ENCODE measurements around the gene HOXA3.
A peak's percentile ranks its signal among the peaks of the same experiment; 100 is the strongest.

HOXA3 gene

DNA sequence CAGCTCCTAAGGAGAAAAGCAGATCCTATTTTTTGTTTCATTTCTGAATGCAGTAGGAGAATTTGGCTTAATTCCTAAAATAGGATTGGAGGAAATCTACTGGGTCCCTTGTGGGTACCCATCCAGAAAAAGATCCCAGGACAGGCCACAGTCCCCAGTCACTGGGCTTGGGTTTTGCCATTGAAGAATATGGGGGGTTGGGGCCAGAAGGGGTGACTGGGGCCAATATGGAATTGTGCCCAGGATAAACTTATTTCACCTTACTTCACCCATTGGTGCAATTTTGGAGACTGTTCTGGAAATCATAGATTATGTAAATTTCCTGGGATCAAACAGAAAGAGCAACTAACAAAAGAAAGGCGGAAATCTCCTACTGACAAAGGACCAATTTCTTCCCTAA lies 13.9 kb downstream of the HOXA3 start:
- Histone ChIP-seq H3K27me3 (peaks cover 21 to 58% (median 39%) of the 10 kb centered on the region in 11 experiments), H4K20me1 (no peaks in the 10 kb centered on the region), H3K9me3 (replicated peaks in 1 of 11) (peaks cover 20 to 48% (median 31%) of the 10 kb centered on the region in 11 experiments), H3K4me1 (peaks cover 23 to 40% (median 32%) of the 10 kb centered on the region in 10 experiments), H3K9ac (no peak overlapping the region), H3K4me3 (no peak overlapping the region), H3K27ac (no peak overlapping the region), H3K36me3 (no peaks in the 10 kb centered on the region), H3K4me2 (no peak overlapping the region)
- TF ChIP-seq Cebpa-rat (IDR thresholded peaks at IDR 0.05): no peak

GRCh38 chr7:27137640-27138315 lies 14.6 kb downstream of the HOXA3 start:
- TF ChIP-seq Cebpa-rat (IDR thresholded peaks at IDR 0.05): no peak
- Histone ChIP-seq H3K4me2 (peak overlapping the region; percentile 33 to 86 (median 52); a peak in 19 of 22 replicates), H4K20me1 (no peaks in the 10 kb centered on the region), H3K27me3 (peaks cover 14 to 51% (median 32%) of the 10 kb centered on the region in 11 experiments), H3K4me1 (peaks cover 23 to 40% (median 32%) of the 10 kb centered on the region in 10 experiments), H3K27ac (no peak overlapping the region), H3K9ac (no peak overlapping the region), H3K36me3 (no peaks in the 10 kb centered on the region), H3K4me3 (no peak overlapping the region), H3K9me3 (replicated peaks in 1 of 11) (peaks cover 13 to 41% (median 27%) of the 10 kb centered on the region in 11 experiments)

DNA sequence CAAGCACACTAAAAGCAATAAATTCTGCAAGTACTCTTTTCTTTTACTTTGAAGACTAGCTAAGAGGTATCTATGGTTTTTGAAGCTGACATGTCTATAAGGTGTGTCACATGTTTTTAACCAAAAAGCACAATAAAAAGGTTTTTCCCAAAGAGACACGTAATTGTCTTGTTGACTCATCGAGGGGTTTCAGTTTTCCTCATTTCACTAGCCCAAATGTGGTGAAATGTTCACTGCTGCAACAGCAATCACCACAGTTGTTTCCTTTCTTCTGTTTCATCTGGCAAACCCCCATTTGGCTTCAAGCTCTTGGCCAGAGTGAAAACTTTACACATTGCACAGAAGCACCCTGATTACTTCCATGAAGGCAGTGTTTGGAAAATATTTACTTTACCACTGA lies 18.0 kb downstream of the HOXA3 start:
- no peak overlapping the region for H3K27ac ChIP-seq
- H3K9ac ChIP-seq: no peak overlapping the region
- peaks cover 20 to 44% (median 36%) of the 10 kb centered on the region in 11 experiments for H3K9me3 ChIP-seq (replicated peaks in 1 of 11)
- TF ChIP-seq Cebpa-rat (IDR thresholded peaks at IDR 0.05): no peak
- H4K20me1 ChIP-seq: no peaks in the 10 kb centered on the region
- no peaks in the 10 kb centered on the region; a peak in 1 of 22 replicates for H3K36me3 ChIP-seq
- H3K4me2 ChIP-seq: peak overlapping the region; percentile 15 to 86 (median 45); a peak in 16 of 22 replicates
- H3K4me1 ChIP-seq: peaks cover 23 to 40% (median 32%) of the 10 kb centered on the region in 10 experiments
- H3K27me3 ChIP-seq: peaks cover 0 to 26% (median 15%) of the 10 kb centered on the region in 11 experiments; a peak in 16 of 22 replicates
- no peak overlapping the region for H3K4me3 ChIP-seq

GRCh38 chr7:27133409-27134231 lies 18.8 kb downstream of the HOXA3 start:
- H3K4me2 ChIP-seq: peak overlapping the region in 3 of 11 experiments; percentile 50 to 86 (median 69); a peak in 1 of 22 replicates
- H3K27ac ChIP-seq: no peak overlapping the region
- H4K20me1 ChIP-seq: no peaks in the 10 kb centered on the region
- H3K4me1 ChIP-seq: peaks cover 23 to 40% (median 32%) of the 10 kb centered on the region in 10 experiments
- TF ChIP-seq Cebpa-rat (IDR thresholded peaks at IDR 0.05): no peak
- H3K9me3 ChIP-seq (replicated peaks in 1 of 11): peaks cover 21 to 44% (median 35%) of the 10 kb centered on the region in 11 experiments
- no peak overlapping the region for H3K4me3 ChIP-seq
- H3K9ac ChIP-seq: no peak overlapping the region
- peaks cover 0 to 26% (median 15%) of the 10 kb centered on the region in 11 experiments; a peak in 16 of 22 replicates for H3K27me3 ChIP-seq
- no peaks in the 10 kb centered on the region; a peak in 1 of 22 replicates for H3K36me3 ChIP-seq

DNA sequence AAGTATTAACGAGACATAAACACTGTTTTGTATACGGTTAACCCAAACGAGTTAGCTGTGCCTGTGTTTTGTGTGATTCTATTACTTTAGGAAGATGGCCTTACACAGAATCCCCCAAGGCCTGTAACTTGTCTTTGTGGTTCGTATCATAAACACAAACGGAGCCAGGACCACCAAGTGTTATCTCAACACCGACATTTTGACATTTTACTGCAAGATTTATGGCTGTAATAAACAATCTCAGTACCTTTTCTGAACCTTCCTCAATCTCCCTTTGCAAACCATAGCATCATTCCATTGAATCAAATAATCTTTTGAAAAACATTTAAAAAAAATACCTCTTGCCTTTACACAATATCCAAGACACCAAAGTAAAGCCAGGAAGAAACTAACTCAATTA lies 19.4 kb downstream of the HOXA3 start:
- H3K9me3 ChIP-seq (replicated peaks in 1 of 11): peaks cover 21 to 44% (median 35%) of the 10 kb centered on the region in 11 experiments
- H3K4me1 ChIP-seq: peaks cover 23 to 40% (median 32%) of the 10 kb centered on the region in 10 experiments
- no peak overlapping the region for H3K9ac ChIP-seq
- H3K36me3 ChIP-seq: no peaks in the 10 kb centered on the region; a peak in 1 of 22 replicates
- H4K20me1 ChIP-seq: no peaks in the 10 kb centered on the region
- H3K4me2 ChIP-seq: no peak overlapping the region
- no peak for TF ChIP-seq Cebpa-rat (IDR thresholded peaks at IDR 0.05)
- H3K27ac ChIP-seq: no peak overlapping the region
- no peak overlapping the region for H3K4me3 ChIP-seq
- H3K27me3 ChIP-seq: peaks cover 0 to 24% (median 14%) of the 10 kb centered on the region in 11 experiments; a peak in 16 of 22 replicates

DNA sequence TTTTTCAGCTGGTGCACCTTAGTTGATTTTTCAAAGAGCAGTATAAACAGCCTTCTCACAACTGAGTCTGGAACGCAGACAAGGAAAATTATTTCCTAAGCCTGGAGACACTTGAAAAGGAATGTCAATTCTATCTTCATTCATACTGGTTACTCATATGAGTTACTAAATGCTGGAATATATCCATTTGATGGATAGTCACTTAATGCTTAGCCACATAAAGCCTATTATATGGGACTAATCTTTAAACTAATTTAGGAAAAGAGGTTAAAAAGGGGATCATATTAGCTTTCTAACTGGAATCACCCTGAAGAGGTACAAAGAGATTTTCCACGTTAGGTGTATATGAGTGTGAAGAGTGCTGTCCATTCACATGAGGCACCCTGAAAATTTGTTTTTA lies 20.2 kb downstream of the HOXA3 start:
- peaks cover 0 to 17% (median 13%) of the 10 kb centered on the region in 11 experiments; a peak in 15 of 22 replicates for H3K27me3 ChIP-seq
- no peaks in the 10 kb centered on the region; a peak in 1 of 22 replicates for H3K36me3 ChIP-seq
- peaks cover 21 to 44% (median 35%) of the 10 kb centered on the region in 11 experiments for H3K9me3 ChIP-seq (replicated peaks in 1 of 11)
- peaks cover 17 to 33% (median 25%) of the 10 kb centered on the region in 10 experiments for H3K4me1 ChIP-seq
- no peak overlapping the region for H3K4me2 ChIP-seq
- no peak overlapping the region for H3K9ac ChIP-seq
- H4K20me1 ChIP-seq: no peaks in the 10 kb centered on the region
- no peak for TF ChIP-seq Cebpa-rat (IDR thresholded peaks at IDR 0.05)
- H3K27ac ChIP-seq: no peak overlapping the region
- H3K4me3 ChIP-seq: no peak overlapping the region

- Histone ChIP-seq H3K9ac (no peak overlapping the region), H3K4me1 (peaks cover 12 to 25% (median 19%) of the 10 kb centered on the region in 10 experiments), H3K27me3 (peaks cover 0 to 9% (median 5%) of the 10 kb centered on the region in 11 experiments; a peak in 11 of 22 replicates), H3K36me3 (no peaks in the 10 kb centered on the region; a peak in 1 of 22 replicates), H3K9me3 (replicated peaks in 1 of 11) (peaks cover 21 to 43% (median 31%) of the 10 kb centered on the region in 11 experiments), H4K20me1 (no peaks in the 10 kb centered on the region), H3K27ac (no peak overlapping the region), H3K4me3 (no peak overlapping the region), H3K4me2 (no peak overlapping the region)
- no peak for TF ChIP-seq Cebpa-rat (IDR thresholded peaks at IDR 0.05)
Measured at GRCh38 chr7:27131390-27131819, 21.0 kb downstream of the HOXA3 start.

DNA sequence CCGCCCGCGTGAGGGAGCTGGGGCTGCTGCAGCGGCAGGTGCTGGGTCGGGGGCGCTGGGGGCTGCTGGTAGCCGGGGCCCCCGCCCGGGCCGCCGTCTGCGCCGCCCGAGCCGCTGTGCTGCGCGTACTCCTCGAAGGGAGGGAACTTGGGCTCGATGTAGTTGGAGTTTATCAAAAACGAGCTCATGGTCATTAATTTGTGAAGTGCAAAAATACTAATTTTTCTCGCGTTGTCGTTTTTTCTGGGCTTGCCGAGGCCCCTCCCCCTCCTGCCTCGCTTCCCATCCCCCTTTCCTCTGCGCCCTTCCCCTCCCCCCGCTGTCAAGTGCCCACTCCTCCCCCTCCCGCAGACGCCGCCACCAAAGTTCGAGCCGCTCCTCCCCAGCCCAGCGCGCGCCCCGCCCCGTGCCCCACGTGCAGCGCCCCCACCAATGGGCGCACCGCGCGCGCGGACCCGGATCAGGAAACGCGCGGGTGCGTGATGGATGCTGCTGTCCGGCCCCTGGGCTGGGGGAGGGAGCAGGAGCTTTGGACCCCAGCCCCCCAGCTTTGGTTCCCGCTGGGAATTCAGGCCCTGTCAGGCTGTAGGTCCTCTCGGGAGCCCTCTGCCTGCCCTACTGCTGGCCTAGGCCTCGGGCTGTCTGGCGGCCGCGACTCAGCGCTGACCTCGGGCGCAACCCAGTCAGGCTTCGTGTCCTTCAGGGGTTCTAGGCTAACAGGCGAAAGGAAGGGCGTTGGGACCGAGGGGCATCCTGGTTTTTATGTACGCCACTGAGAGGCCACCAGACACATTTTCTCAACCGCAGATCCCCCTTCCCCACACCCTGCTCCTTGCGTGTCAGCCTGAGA lies 21.6 kb downstream of the HOXA3 start, which contains the start of gene HOXA4:
HOXA4 (minus strand) TSS at position 218 of the 850 bp plus-strand sequence; CDS start at position 194, 24 bp downstream.
- no peak within 1 kb of the TSS for H3K27ac ChIP-seq
- H3K4me3 ChIP-seq: no peak within 1 kb of the TSS
- no peak for TF ChIP-seq Cebpa-rat (IDR thresholded peaks at IDR 0.05)
- peaks cover 8 to 18% (median 14%) of the 10 kb centered on the region in 10 experiments for H3K4me1 ChIP-seq
- H3K4me2 ChIP-seq: no peak within 1 kb of the TSS
- H3K36me3 ChIP-seq: no peaks in the 10 kb centered on the region; a peak in 1 of 22 replicates
- H3K9me3 ChIP-seq (replicated peaks in 1 of 11): peaks cover 21 to 41% (median 27%) of the 10 kb centered on the region in 11 experiments
- no peaks in the 10 kb centered on the region for H4K20me1 ChIP-seq
- H3K27me3 ChIP-seq: peaks cover 0 to 2% (median 0%) of the 10 kb centered on the region in 11 experiments; a peak in 3 of 22 replicates
- H3K9ac ChIP-seq: no peak within 1 kb of the TSS

All from BLaER1 treated with 17β-estradiol and CSF1 and Interleukin-3, amounts not matched to agents 10 nM and 100 nM (cell line).